D721Med (cell line): ENCODE results near the gene GAGE2A.
"Not testable (repeated sequence)": the region's sequence is repeated elsewhere in the genome, so short reads cannot be mapped to it uniquely, and the experiment has no call there.

ENCODE experiments used
- DNase-seq: peaks from one replicate; pipeline ENCODE4 v3.0.0; 2011; ENCODE audit warnings: low spot score; ENCODE audit not compliant: insufficient read length
- FAIRE-seq: peaks from 2 replicates; lab custom pipeline; 2011; peaks lifted over from hg19 to GRCh38; lab: Jason Lieb, UNC
- CTCF ChIP-seq: IDR thresholded peaks from 2 replicates; pipeline ENCODE4 v1.5.1; 2012; ENCODE audit warnings: mild to moderate bottlenecking, control low read depth; ENCODE audit not compliant: insufficient read depth; ENCODE audit errors: missing control alignments

The GAGE2A gene

GRCh38 chrX:49589196-49589595, at the start of gene GAGE2A:
TSS of gene GAGE2A (plus strand) at chrX:49589496. CDS start at chrX:49590651, 1,155 bp downstream.
- not testable (repeated sequence) for FAIRE-seq, DNase-seq

GRCh38 chrX:49541433-49541832, 47.9 kb upstream of the GAGE2A start, which contains the start of gene GAGE12D:
TSS of gene GAGE12D (plus strand) at chrX:49541733. CDS start at chrX:49542888, 1,155 bp downstream.
- FAIRE-seq, DNase-seq: not testable (repeated sequence)

- FAIRE-seq: not testable (repeated sequence)
Observed at GRCh38 chrX:49550989-49551388, 38.3 kb upstream of the GAGE2A start, which contains the start of gene GAGE12E. TSS of gene GAGE12E (plus strand) at chrX:49551289. CDS start at chrX:49552444, 1,155 bp downstream.

GRCh38 chrX:49560542-49560941, 28.8 kb upstream of the GAGE2A start, which contains the start of gene GAGE12F:
TSS of gene GAGE12F (plus strand) at chrX:49560842. CDS start at chrX:49561997, 1,155 bp downstream.
- DNase-seq, FAIRE-seq: not testable (repeated sequence)

More at GRCh38 chrX:49550989-49551388, 38.3 kb upstream of the GAGE2A start, which contains the start of gene GAGE12E:
- DNase-seq: not testable (repeated sequence)

GRCh38 chrX:49568728-49569127, 20.6 kb upstream of the GAGE2A start:
- FAIRE-seq, DNase-seq: not testable (repeated sequence)

- DNase-seq, FAIRE-seq: not testable (repeated sequence)
Observed at GRCh38 chrX:49569152-49569551, 20.1 kb upstream of the GAGE2A start.

- FAIRE-seq, DNase-seq: not testable (repeated sequence)
Observed at GRCh38 chrX:49570100-49570499, 19.2 kb upstream of the GAGE2A start, which contains the start of gene GAGE12G. TSS of gene GAGE12G (plus strand) at chrX:49570400. CDS start at chrX:49571555, 1,155 bp downstream.

- not testable (repeated sequence) for FAIRE-seq
Observed at GRCh38 chrX:49579649-49580048, 9.6 kb upstream of the GAGE2A start, which contains the start of gene GAGE12H. TSS of gene GAGE12H (plus strand) at chrX:49579949. CDS start at chrX:49581104, 1,155 bp downstream.

GRCh38 chrX:49589769-49590478, 628 bp downstream of the GAGE2A start:
- not testable (repeated sequence) for DNase-seq, FAIRE-seq

More at GRCh38 chrX:49579649-49580048, 9.6 kb upstream of the GAGE2A start, which contains the start of gene GAGE12H:
- not testable (repeated sequence) for DNase-seq

GRCh38 chrX:49590488-49590887, 1.2 kb downstream of the GAGE2A start:
- FAIRE-seq, DNase-seq: not testable (repeated sequence)

GRCh38 chrX:49598720-49599119, 9.4 kb downstream of the GAGE2A start, which contains the start of gene GAGE1:
TSS of gene GAGE1 (plus strand) at chrX:49599020. CDS start at chrX:49600175, 1,155 bp downstream.
- DNase-seq, FAIRE-seq: not testable (repeated sequence)

GRCh38 chrX:49610718-49611310, 21.5 kb downstream of the GAGE2A start:
- FAIRE-seq (no peak), DNase-seq (no peak)
- TF ChIP-seq CTCF: no peak

- FAIRE-seq (no peak), DNase-seq (no peak)
- TF ChIP-seq CTCF: no peak
Observed at GRCh38 chrX:49618574-49618973, 29.3 kb downstream of the GAGE2A start.
